Tibial nerve (tissue), 4 donors: ENCODE data around the gene SPINT2. TPM values are rescaled to one million over a fixed set of nuclear protein-coding genes. Genes with fewer than 3 reads are reported as not detected.

Source experiments
- DNase-seq, 2 donors: peaks; one replicate each; pipeline ENCODE4 v3.0.0-alpha.2; 2019; ENCODE audit warnings: low spot score in 2 of 2
- H3K27ac ChIP-seq, 4 donors: fragments of 200-600 bp; sonication (generic) in 3 of 4; one replicate each; pipeline ENCODE4 v1.5.1; 2017 to 2019; ENCODE audit warnings: mild to moderate bottlenecking in 1 of 4
- H3K27me3 ChIP-seq, 2 donors: fragments of 200-600 bp; sonication (generic) in 1 of 2; one replicate each; pipeline versions ENCODE4 v1.5.1 to v1.6.0; 2017 to 2019
- H3K36me3 ChIP-seq, 3 donors: fragments of 200-600 bp; sonication (generic); one replicate each; pipeline ENCODE4 v1.5.1; 2018 to 2019
- H3K4me1 ChIP-seq, 4 donors: fragments of 200-600 bp; sonication (generic) in 3 of 4; one replicate each; pipeline ENCODE4 v1.5.1; 2017 to 2019
- H3K4me3 ChIP-seq, 4 donors: fragments of 200-600 bp; sonication (generic) in 3 of 4; one replicate each; pipeline ENCODE4 v1.5.1; 2017 to 2019; ENCODE audit warnings: mild to moderate bottlenecking in 1 of 4, moderate library complexity in 1 of 4
- H3K9me3 ChIP-seq, 4 donors: fragments of 200-600 bp; sonication (generic) in 3 of 4; one replicate each; pipeline ENCODE4 v1.5.1; 2017 to 2019
- EP300 ChIP-seq, 2 donors: sonication (generic); formaldehyde crosslinking; IDR thresholded peaks; one replicate each; pipeline ENCODE4 v1.6.1; 2017; ENCODE audit warnings: antibody characterized with exemption in 2 of 2, mild to moderate bottlenecking in 1 of 2
- POLR2A ChIP-seq, 2 donors: fragments of 450-650 bp; IDR thresholded peaks; one replicate each; pipeline ENCODE4 v1.6.1; 2017; ENCODE audit warnings: antibody characterized with exemption in 2 of 2, mild to moderate bottlenecking in 2 of 2, moderate library complexity in 2 of 2
- WGBS, 2 donors: methylation state at CpG; one replicate each; pipeline ENCODE4 v1.1.5; 2018; 5-methylcytosine and 5-hydroxymethylcytosine counted together
- total RNA-seq, 4 donors: library from RNA; depleted of rRNA; stranded (reverse); fragments of >200 nt; gene quantifications; one replicate each; pipeline ENCODE4 v1.1.0, GENCODE V29; 2016
- TF ChIP-seq, protein P1 (sequence below), 5 experiments: fragments of 200-600 bp in 3 of 5; fragments of 450-650 bp in 2 of 5; sonication (generic) in 3 of 5; IDR thresholded peaks; one replicate each; pipeline ENCODE4 v1.5.1; 2016 to 2019; ENCODE audit warnings: antibody characterized with exemption in 5 of 5, mild to moderate bottlenecking in 3 of 5, moderate library complexity in 2 of 5

SPINT2 gene
- total RNA-seq, 4 donors from 2014 or later, result 39.0 to 79.1 (median 45.5) TPM

DNA sequence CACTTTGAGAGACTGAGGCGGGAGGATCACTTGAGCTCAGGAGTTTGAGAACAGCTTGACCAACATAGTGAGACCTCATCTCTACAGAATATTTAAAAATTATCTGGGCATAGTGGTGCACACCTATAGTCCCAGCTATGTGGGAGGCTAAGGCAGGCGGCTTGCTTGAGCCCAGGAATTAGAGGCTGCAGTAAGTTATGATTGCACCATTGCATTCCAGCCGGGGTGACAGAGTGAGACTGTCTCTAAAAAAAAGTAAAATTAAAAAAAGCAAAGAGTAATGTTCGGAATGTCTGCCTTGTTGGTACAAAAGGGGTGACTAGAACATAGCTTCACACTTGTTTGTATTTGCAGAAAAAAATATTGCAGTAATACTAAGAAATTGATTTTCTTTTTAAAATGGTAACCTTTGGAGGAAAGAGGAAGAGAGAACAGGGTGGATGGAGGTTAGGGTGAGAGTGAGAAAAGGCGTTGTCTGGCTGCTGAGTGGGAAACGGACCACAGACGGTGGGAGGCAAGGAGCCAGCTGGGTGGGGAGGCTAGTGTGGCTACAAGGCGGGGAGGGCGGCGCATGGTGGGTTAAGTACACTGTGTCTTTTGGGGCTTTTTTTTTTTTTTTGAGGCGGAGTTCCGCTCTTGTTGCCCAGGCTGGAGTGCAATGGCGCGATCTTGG is 18.4 kb upstream of the SPINT2 start:
- Histone ChIP-seq H3K36me3 (no peaks in the 10 kb centered on the region), H3K4me3 (no peak overlapping the region), H3K27ac (peak overlapping the region in 2 of 4 donors; percentile 48 to 53), H3K4me1 (peaks cover 0 to 43% (median 12%) of the 10 kb centered on the region in 4 donors), H3K9me3 (no peaks in the 10 kb centered on the region), H3K27me3 (peaks cover 0 to 8% of the 10 kb centered on the region in 2 donors)
- no peak for TF ChIP-seq POLR2A (IDR thresholded peaks at IDR 0.05)
- TF ChIP-seq, protein P1, sequence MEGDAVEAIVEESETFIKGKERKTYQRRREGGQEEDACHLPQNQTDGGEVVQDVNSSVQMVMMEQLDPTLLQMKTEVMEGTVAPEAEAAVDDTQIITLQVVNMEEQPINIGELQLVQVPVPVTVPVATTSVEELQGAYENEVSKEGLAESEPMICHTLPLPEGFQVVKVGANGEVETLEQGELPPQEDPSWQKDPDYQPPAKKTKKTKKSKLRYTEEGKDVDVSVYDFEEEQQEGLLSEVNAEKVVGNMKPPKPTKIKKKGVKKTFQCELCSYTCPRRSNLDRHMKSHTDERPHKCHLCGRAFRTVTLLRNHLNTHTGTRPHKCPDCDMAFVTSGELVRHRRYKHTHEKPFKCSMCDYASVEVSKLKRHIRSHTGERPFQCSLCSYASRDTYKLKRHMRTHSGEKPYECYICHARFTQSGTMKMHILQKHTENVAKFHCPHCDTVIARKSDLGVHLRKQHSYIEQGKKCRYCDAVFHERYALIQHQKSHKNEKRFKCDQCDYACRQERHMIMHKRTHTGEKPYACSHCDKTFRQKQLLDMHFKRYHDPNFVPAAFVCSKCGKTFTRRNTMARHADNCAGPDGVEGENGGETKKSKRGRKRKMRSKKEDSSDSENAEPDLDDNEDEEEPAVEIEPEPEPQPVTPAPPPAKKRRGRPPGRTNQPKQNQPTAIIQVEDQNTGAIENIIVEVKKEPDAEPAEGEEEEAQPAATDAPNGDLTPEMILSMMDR (IDR thresholded peaks at IDR 0.05), result no peak
- no peak for TF ChIP-seq EP300 (IDR thresholded peaks at IDR 0.05)
- no peak for DNase-seq
- WGBS, 2 donors, result 46 to 52% methylated on average over 14 of the region's 14 CpGs

DNA sequence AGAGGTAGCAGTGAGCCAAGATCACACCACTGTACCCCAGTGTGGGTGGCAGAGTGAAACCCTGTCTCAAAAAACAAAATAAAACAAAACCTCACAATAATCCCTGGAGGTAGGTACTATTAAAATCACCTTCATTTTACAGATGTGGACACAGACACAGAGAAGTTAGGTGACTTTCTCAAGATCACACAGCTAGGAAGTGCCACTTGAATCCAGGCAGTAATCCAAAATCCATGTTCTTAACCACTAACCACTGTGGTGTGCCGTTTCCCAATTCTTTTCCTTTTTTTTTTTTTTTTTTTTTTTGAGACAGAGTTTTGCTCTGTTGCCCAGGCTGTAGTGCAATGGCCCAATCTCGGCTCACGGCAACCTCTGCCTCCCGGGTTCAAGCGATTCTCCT is 17.2 kb upstream of the SPINT2 start:
- H3K4me3 ChIP-seq, result no peak overlapping the region
- H3K27me3 ChIP-seq, result peaks cover 0 to 7% of the 10 kb centered on the region in 2 donors
- H3K36me3 ChIP-seq, result no peaks in the 10 kb centered on the region
- no peak for DNase-seq
- no peaks in the 10 kb centered on the region for H3K9me3 ChIP-seq
- H3K4me1 ChIP-seq, result peaks cover 0 to 55% (median 20%) of the 10 kb centered on the region in 4 donors
- 64 to 68% methylated on average over 5 of the region's 5 CpGs for WGBS, 2 donors
- TF ChIP-seq EP300 (IDR thresholded peaks at IDR 0.05), result no peak
- TF ChIP-seq POLR2A (IDR thresholded peaks at IDR 0.05), result no peak
- TF ChIP-seq, protein P1 (IDR thresholded peaks at IDR 0.05), result no peak
- peak overlapping the region in 2 of 4 donors; percentile 36 to 53 for H3K27ac ChIP-seq

DNA sequence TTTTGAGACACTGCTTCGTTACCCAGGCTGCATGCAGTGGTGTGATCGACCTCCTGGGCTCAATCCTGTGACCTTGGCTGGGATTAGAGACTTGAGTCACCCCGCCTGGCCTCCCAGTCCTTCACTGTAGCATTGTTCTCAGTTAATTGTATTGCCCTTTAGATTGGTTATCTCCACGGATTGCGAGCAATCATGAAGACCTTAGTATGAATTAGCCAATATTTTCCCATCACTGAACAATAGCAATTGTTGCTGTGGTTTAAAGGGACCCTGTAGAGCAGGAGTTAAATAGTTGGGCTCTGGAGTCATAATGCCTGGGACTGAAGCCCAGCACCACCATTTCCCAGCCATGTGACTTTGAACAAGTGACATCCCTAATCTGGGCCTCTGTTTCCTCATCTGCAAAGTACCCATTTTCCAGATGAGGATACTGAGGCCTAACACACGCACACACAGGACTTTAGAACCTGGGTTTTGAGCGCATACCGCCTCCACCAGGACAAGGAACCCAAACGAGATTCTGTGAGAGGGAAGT is 16.6 kb upstream of the SPINT2 start:
- Histone ChIP-seq H3K9me3 (no peaks in the 10 kb centered on the region), H3K27me3 (peaks cover 0 to under 1% of the 10 kb centered on the region in 2 donors), H3K4me1 (peaks cover 0 to 61% (median 24%) of the 10 kb centered on the region in 4 donors), H3K4me3 (no peak overlapping the region), H3K27ac (peak overlapping the region in 3 of 4 donors; percentile 19 to 50 (median 35)), H3K36me3 (no peaks in the 10 kb centered on the region)
- no peak for DNase-seq
- 57 to 70% methylated on average over 9 of the region's 9 CpGs for WGBS, 2 donors
- no peak for TF ChIP-seq EP300 (IDR thresholded peaks at IDR 0.05)
- no peak for TF ChIP-seq POLR2A (IDR thresholded peaks at IDR 0.05)
- TF ChIP-seq, protein P1 (IDR thresholded peaks at IDR 0.05), result no peak

DNA sequence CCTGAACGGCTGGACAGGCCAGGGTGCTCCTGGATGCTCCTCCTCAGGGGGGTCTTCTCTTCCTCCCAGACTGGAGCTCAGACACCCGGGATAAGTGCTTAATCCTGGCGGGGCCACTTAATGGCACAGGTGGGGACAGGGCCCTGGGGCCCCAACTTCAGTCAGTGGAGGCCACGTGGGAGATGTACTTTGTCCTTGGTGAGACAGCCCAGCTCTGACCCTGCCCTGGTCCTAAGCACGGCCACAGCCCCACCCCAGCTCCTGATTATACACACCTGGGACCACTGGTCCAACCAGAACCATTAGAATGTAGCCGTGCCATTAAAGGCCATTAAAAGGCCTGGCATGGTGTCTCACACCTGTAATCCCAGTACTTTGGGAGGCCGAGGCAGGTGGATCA is 16.0 kb upstream of the SPINT2 start:
- 79 to 94% methylated on average over 3 to 6 of the region's 7 CpGs for WGBS, 2 donors
- H3K4me3 ChIP-seq, result no peak overlapping the region
- H3K27me3 ChIP-seq, result no peaks in the 10 kb centered on the region
- peak overlapping the region in 3 of 4 donors; percentile 19 to 50 (median 35) for H3K27ac ChIP-seq
- H3K4me1 ChIP-seq, result peaks cover 0 to 68% (median 27%) of the 10 kb centered on the region in 4 donors
- H3K36me3 ChIP-seq, result no peaks in the 10 kb centered on the region
- DNase-seq, result no peak
- no peaks in the 10 kb centered on the region for H3K9me3 ChIP-seq
- TF ChIP-seq, protein P1 (IDR thresholded peaks at IDR 0.05), result no peak
- TF ChIP-seq POLR2A (IDR thresholded peaks at IDR 0.05) (no peak), EP300 (IDR thresholded peaks at IDR 0.05) (no peak)

DNA sequence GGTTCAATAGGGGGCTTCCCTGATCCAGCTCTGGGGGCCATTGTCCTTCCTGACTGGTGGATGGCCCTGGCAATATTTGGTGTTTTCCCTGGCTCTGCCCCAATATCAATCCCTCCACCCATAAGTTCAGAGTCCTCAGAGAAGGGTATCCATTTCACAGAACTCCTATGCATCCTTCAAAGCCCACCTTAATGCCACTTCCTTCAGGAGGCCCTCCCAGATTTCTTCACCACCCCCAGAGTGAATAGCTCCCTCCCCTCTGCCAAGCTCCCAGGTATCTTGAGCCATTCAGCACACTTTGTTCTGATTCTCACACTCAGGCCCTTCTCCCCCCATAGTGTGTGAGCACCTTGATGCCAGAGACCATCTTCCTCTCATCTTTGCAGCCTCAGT is 13.9 kb upstream of the SPINT2 start:
- H3K27me3 ChIP-seq, result peaks cover 0 to 2% of the 10 kb centered on the region in 2 donors
- H3K4me1 ChIP-seq, result peaks cover 0 to 57% (median 27%) of the 10 kb centered on the region in 4 donors
- no peak for DNase-seq
- TF ChIP-seq EP300 (IDR thresholded peaks at IDR 0.05) (no peak), POLR2A (IDR thresholded peaks at IDR 0.05) (no peak)
- TF ChIP-seq, protein P1 (IDR thresholded peaks at IDR 0.05), result no peak
- no peaks in the 10 kb centered on the region for H3K9me3 ChIP-seq
- H3K4me3 ChIP-seq, result no peak overlapping the region
- H3K36me3 ChIP-seq, result no peaks in the 10 kb centered on the region
- peak overlapping the region in 3 of 4 donors; percentile 75 to 90 (median 86) for H3K27ac ChIP-seq
